Motor neuron (in vitro differentiated cells): ENCODE results near the gene H1-8. TPM values are rescaled to one million over a fixed set of nuclear protein-coding genes. Genes with fewer than 3 reads are reported as not detected.

ENCODE experiments used
- ATAC-seq, 8 experiments: fragments of 200-7000 bp; cut with Tn5 transposase; replicated peaks in 6 of 8; 2 replicates each; pipeline ENCODE4 v1.8.0; 2021; ENCODE audit warnings: mild to moderate bottlenecking in 8 of 8, moderate library complexity in 8 of 8
- H3K27ac ChIP-seq, 2 donors: fragments of 250-450 bp; sonication (Bioruptor Pico); 2 replicates each; pipeline ENCODE4 v1.9.0; 2021; ENCODE audit warnings: antibody characterized with exemption in 2 of 2, mild to moderate bottlenecking in 2 of 2, moderate library complexity in 1 of 2
- H3K4me1 ChIP-seq, 2 donors: fragments of 250-450 bp; sonication (Bioruptor Pico); replicated peaks in 1 of 2; 2 replicates each; pipeline ENCODE4 v1.6.1; 2021; ENCODE audit warnings: antibody characterized with exemption in 2 of 2, mild to moderate bottlenecking in 2 of 2, moderate library complexity in 1 of 2
- H3K4me3 ChIP-seq, 5 donors: fragments of 250-450 bp; sonication (Bioruptor Pico); 2 replicates each; pipeline ENCODE4 v1.9.0; 2021; ENCODE audit warnings: antibody characterized with exemption in 5 of 5, mild to moderate bottlenecking in 5 of 5, moderate library complexity in 4 of 5
- WGBS, 10 experiments: fragments of 450-650 bp; shearing (Covaris generic); methylation state at CpG; one replicate each; pipeline ENCODE4 v1.0.0; 2022; 5-methylcytosine and 5-hydroxymethylcytosine counted together
- in situ Hi-C, 9 experiments: fragments of 400-800 bp; cut with MboI; loops; one replicate each; pipeline ENCODE4 v1.15.0; 2021; ENCODE audit warnings: low sequenced_read_pairs in 9 of 9, low pct_unique_long_range_greater_than_20kb in 2 of 9; ENCODE audit not compliant: unreplicated experiment in 9 of 9
- total RNA-seq, 8 experiments: library from RNA; unstranded; fragments of 300-600 nt; gene quantifications; 2 replicates each; pipeline versions ENCODE4 v1.2.3 to v1.2.4, GENCODE V29; 2022

Gene H1-8
- total RNA-seq, 8 experiments from 2014 or later: not detected

GRCh38 chr3:129555616-129556357 lies 12.8 kb downstream of the H1-8 start:
- Histone ChIP-seq H3K4me1 (peaks cover 71% of the 10 kb centered on the region in 2 donors), H3K27ac (no peak overlapping the region), H3K4me3 (no peak overlapping the region)
- in situ Hi-C loops: no loop called here
- 50 to 100% (median 72%) methylated on average over 1 to 4 of the region's 18 CpGs; no CpG with 5 or more reads in 6 of the 10 experiments for WGBS, 10 experiments
- ATAC-seq: no peak

- H3K4me1 ChIP-seq: peaks cover 76 to 77% of the 10 kb centered on the region in 2 donors
- no peak overlapping the region for H3K4me3 ChIP-seq
- WGBS, 10 experiments: 79% methylated on average over 5 of the region's 15 CpGs; no CpG with 5 or more reads in 9 of the 10 experiments
- in situ Hi-C loops: no loop called here
- no peak overlapping the region for H3K27ac ChIP-seq
- ATAC-seq: no peak
Measured at GRCh38 chr3:129556358-129556695, 13.4 kb downstream of the H1-8 start.

- H3K4me1 ChIP-seq: peaks cover 78 to 80% of the 10 kb centered on the region in 2 donors
- H3K4me3 ChIP-seq: no peak overlapping the region
- in situ Hi-C loops: no loop called here
- no peak overlapping the region for H3K27ac ChIP-seq
- 0 to 93% (median 59%) methylated on average over 1 to 8 of the region's 31 CpGs; no CpG with 5 or more reads in 6 of the 10 experiments for WGBS, 10 experiments
- ATAC-seq: peak in 5 of 8 experiments; percentile 5 to 61 (median 48)
Measured at GRCh38 chr3:129556890-129557547, 14.0 kb downstream of the H1-8 start.

GRCh38 chr3:129557548-129557894 lies 14.5 kb downstream of the H1-8 start:
- no peak overlapping the region for H3K4me3 ChIP-seq
- in situ Hi-C loops: no loop called here
- no peak overlapping the region for H3K27ac ChIP-seq
- H3K4me1 ChIP-seq: peaks cover 76% of the 10 kb centered on the region in 2 donors
- WGBS, 10 experiments: 31 to 100% (median 69%) methylated on average over 2 to 9 of the region's 11 CpGs; no CpG with 5 or more reads in 4 of the 10 experiments
- peak in 1 of 8 experiments; percentile 1 for ATAC-seq

- H3K4me3 ChIP-seq: no peak overlapping the region
- in situ Hi-C loops: no loop called here
- no peak for ATAC-seq
- peaks cover 69% of the 10 kb centered on the region in 2 donors for H3K4me1 ChIP-seq
- 80 to 100% (median 83%) methylated on average over 1 to 10 of the region's 15 CpGs; no CpG with 5 or more reads in 6 of the 10 experiments for WGBS, 10 experiments
- no peak overlapping the region for H3K27ac ChIP-seq
Measured at GRCh38 chr3:129558081-129558771, 15.3 kb downstream of the H1-8 start.

- ATAC-seq: peak in 3 of 8 experiments; percentile 4 to 5 (median 5)
- 0% methylated on average over 1 of the region's 11 CpGs; no CpG with 5 or more reads in 9 of the 10 experiments for WGBS, 10 experiments
Measured at GRCh38 chr3:129558772-129559564, 16.0 kb downstream of the H1-8 start.

GRCh38 chr3:129559565-129560079 lies 16.6 kb downstream of the H1-8 start:
- H3K4me3 ChIP-seq: no peak overlapping the region
- H3K4me1 ChIP-seq: peaks cover 55 to 56% of the 10 kb centered on the region in 2 donors
- ATAC-seq: no peak
- WGBS, 10 experiments: 88% methylated on average over 3 of the region's 20 CpGs; no CpG with 5 or more reads in 9 of the 10 experiments
- in situ Hi-C loops: no loop called here
- no peak overlapping the region for H3K27ac ChIP-seq

More at GRCh38 chr3:129558772-129559564, 16.0 kb downstream of the H1-8 start:
- in situ Hi-C loops: no loop called here
- Histone ChIP-seq H3K27ac (no peak overlapping the region), H3K4me1 (peaks cover 61 to 62% of the 10 kb centered on the region in 2 donors), H3K4me3 (no peak overlapping the region)

GRCh38 chr3:129560269-129560787 lies 17.4 kb downstream of the H1-8 start:
- in situ Hi-C loops: no loop called here
- no peak overlapping the region for H3K4me3 ChIP-seq
- ATAC-seq: peak; percentile 6 to 68 (median 32)
- H3K4me1 ChIP-seq: peaks cover 48 to 49% of the 10 kb centered on the region in 2 donors
- peak overlapping the region in 1 of 2 donors; percentile 4 for H3K27ac ChIP-seq
- 0 to 40% (median 0%) methylated on average over 1 to 5 of the region's 16 CpGs; no CpG with 5 or more reads in 1 of the 10 experiments for WGBS, 10 experiments

GRCh38 chr3:129560911-129561594 lies 18.1 kb downstream of the H1-8 start:
- WGBS, 10 experiments: 0 to 71% (median 23%) methylated on average over 1 to 6 of the region's 18 CpGs; no CpG with 5 or more reads in 2 of the 10 experiments
- H3K4me1 ChIP-seq: peaks cover 43 to 47% of the 10 kb centered on the region in 2 donors
- H3K4me3 ChIP-seq: no peak overlapping the region
- H3K27ac ChIP-seq: peak overlapping the region; percentile 23 to 62
- ATAC-seq: peak; percentile 75 to 89 (median 82)
- in situ Hi-C loops: no loop called here

GRCh38 chr3:129561619-129562248 lies 18.8 kb downstream of the H1-8 start:
- Histone ChIP-seq H3K4me3 (no peak overlapping the region), H3K4me1 (peaks cover 37 to 41% of the 10 kb centered on the region in 2 donors), H3K27ac (no peak overlapping the region)
- in situ Hi-C loops: no loop called here
- WGBS, 10 experiments: 100% methylated on average over 4 of the region's 18 CpGs; no CpG with 5 or more reads in 9 of the 10 experiments
- no peak for ATAC-seq

GRCh38 chr3:129562803-129563202 lies 19.8 kb downstream of the H1-8 start:
- Histone ChIP-seq H3K27ac (no peak overlapping the region), H3K4me1 (peaks cover 27 to 31% of the 10 kb centered on the region in 2 donors), H3K4me3 (no peak overlapping the region)
- no CpG with 5 or more reads among the region's 19 CpGs for WGBS, 10 experiments
- in situ Hi-C loops: no loop called here
- no peak for ATAC-seq
